OCI-M1 (cell line): ENCODE data around the gene HLTF.

Experiments used
- DNase-seq: peaks from one replicate; lab custom pipeline; 2025; lab: John Stamatoyannopoulos, UW

HLTF gene

DNA sequence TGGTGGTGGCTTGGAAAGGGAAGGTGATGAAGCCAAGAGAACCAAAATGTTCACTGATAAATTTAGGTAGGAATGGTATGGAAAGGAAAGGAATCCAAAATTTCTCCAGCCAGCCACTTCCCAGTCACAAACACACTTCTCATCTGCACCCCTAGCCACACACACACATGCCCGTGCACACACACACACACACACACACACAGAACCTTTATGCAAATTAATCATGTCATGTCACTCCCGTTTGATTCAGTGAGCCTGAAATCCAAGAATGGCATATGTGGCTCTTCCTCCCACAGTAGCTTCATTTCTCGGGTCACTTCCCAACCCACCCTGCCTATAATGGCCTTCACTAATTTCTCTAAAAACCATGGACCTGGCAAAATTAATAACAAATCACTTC lies 3.1 kb upstream of the HLTF start:
- no peak for DNase-seq

DNA sequence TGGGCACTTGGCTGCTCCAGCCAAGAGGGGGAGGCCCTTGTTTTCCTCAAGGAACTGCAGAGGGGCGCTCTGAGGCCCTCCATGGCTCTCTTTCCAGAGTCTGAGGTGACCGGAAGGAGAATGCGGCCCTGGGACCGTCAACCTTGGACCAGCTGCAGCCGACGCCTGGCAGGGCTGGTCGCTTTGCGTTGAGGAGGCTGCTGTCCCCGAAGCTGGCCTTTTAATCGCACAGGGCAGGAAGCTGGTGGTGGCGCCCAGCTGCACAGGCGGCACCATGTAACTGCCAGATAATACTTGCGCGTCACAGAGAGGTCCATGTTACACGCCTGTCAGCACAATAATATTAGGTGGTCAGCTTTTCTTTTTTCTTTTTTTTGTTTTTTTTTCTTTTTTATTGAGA lies 875 bp upstream of the HLTF start:
- DNase-seq = no peak

DNA sequence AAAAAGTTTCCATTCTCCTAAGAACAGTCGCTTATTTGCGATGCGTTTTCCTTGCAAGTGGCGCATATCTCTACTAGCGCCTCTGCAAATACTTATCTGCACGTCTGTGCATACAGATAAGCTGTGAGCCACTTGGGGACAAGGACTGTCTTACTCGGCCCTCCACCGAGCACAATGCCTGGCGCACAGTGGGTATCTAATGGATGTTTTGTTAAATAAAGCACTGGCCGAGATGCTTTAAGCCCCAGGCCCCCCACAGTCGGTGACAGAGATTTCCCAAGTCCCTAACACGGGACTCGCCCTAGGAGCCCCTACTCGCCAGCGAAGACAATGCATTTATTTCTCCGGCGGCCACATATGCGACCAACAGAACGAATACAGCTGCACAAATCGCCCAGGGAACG lies 503 bp downstream of the HLTF start:
- DNase-seq = peak; percentile 81

DNA sequence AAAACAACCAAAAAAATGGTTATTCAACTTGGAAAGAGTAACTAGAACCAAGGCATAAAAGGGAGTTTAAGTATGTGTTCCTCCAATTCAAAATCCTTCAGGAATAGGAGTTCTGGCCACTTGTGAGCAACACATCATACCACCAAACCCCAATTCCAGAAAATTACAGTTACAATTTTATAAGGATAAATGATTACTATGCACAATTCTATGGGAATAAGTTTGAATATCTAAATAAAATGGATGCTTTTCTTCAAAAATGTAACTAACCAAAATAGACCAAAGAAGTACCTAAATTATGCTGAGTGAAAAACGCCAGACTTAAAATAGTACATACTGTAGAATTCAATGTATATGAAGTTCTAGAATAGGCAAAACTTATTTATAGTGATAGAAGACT lies 4.6 kb downstream of the HLTF start:
- DNase-seq = no peak

DNA sequence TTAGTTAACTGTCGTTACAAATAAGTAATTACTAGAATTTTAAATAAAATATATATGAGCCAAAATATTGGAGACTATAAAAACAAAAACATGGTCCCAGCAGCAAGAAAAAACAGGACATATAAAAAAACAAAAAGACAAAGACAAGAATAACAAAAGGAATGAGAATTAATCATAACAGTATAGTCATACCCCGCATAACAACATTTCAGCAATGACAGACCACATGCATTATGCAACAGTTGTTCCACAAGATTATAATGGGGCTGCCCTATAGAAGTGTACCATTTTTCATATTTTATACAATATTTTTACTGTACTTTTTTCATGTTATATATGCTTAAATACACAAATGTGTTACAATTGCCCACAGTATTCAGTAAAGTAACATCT lies 5.6 kb downstream of the HLTF start:
- peak; percentile 16 for DNase-seq

DNA sequence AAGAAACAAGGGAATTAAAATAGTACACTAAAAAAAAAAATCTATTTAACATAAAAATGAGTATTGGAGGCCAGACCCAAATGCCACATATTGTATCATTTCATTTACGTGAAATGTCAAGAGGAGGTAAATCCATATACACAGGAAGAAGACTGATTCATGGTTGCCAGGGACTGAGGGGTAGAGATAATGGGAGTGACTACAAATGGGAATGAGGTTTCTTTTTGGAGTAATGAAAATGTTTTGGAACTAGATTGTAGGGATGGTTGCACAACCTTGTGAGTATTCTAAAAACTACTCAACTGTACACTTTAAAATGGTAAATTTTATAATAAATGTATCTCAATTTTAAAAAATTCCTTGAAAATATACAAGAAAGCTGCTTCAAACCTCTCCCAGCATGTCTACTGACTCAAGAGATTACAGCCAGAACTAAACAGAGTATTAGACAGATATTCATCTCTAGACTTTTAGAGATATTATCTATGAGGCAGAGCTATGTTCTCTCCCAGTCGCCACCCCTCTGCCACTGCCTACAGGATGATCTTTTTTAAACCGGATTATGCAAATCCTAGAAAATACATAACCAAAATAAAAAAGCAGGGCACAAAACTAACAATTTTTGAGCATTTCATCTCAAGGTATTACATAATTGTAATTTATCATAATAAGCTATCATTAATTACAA lies 6.2 kb downstream of the HLTF start:
- DNase-seq = no peak

DNA sequence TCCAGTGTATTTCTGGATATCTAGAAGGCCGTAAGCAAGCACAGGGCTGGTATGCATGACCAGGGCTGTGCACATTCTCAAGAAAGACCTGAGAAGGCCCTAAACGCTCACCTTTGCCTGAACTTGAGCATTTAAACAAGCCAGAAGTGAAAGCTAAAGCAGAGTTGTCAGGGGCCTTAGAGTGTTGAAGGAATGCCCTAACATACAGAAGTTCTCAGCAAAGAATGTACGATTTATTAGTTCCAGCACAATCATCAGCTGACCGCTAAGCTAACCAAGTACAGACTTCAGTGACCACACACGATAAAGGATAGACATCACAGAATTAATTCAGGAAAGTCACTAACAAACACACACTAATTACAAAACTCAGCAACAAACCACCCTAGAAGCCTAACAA lies 8.7 kb downstream of the HLTF start:
- DNase-seq = no peak

DNA sequence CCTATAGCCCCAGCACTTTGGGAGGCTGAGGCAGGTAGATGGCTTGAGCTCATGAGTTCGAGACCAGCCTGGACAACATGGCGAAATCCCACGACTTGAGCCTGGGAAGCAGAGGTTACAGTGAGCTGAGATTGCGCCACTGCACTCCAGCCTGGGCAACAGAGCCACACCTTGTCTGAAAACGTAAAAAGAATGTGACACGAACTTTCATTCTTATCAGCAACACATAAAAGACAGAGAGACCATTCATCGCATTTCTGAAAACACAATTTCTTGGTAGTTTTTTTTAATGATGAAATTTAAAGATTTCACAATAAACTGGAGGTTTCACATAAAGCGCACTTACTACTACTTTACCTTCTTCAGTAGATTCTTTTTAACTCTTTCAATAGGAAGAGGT lies 18.4 kb downstream of the HLTF start:
- DNase-seq = no peak

DNA sequence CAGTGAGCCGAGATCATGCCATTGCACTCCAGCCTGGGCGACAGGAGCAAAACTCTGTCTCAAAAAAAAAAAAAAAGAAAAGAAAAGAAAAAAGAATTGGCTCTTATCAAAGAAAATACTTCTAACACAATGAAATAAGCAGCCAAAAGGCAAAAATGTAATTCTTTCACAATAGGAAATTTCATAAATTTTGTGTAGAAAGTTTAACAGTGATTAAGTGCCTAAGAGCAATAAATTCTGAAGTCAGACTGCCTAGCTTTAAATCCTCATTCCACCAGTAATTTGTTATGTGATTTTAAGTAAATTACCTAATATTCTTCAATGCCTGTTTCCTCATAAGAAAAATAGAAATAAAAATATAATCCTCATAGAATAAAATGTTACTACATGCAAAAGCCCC lies 24.6 kb downstream of the HLTF start:
- DNase-seq = no peak

DNA sequence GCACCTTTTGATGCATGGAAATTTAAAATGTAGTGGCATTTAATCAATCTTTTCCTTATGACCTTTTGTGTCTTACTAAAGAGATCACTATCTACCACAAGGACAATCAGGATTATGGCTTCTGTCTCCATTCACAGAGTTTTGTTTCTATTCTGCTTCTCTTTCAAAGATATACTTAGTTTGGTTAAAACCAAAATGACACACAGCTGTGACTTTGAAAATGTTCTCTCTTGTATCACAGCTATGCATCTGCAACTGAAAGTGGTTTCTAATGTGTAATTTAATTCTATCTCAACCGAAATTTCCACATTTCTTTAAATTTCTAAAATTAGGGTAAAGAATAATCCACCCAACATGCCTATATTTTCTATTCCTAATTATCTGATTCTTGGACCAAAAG lies 27.7 kb downstream of the HLTF start:
- no peak for DNase-seq

DNA sequence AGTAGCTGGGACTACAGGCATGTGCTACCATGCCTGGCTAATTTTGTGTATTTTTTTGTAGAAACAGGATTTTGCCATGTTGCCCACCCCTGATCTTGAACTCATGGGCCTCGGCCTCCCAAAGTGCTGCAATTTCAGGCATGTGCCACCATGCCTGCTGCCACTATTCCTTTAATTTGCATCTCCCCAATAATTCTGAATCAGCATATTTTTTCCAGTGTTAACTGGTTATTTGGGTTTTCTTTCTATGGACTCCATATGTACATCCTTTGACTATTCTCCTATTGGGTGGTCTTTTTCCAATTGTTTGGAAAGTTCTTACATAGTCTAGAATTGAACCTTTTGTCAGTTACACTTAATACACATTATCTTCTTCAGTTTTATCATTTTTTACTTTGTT lies 28.1 kb downstream of the HLTF start:
- DNase-seq = no peak

DNA sequence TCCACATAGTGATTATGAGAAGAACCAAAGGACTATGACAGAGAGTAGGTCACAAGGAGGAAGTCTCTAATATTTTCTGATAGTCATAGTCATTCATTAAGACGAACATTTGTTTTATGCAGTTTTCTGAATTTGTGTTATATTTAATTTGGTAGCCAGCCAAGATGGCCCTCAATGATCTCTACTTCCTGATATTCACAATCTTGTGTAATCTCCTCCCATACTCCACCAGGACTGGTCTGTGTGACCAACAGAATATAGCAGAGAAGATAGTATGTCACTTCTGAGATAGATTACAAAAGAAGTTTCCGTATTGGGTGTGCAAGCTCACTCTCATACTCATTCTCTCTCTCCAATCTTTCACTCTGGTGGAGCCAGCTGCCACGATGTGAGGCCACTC lies 30.8 kb downstream of the HLTF start:
- DNase-seq = no peak

DNA sequence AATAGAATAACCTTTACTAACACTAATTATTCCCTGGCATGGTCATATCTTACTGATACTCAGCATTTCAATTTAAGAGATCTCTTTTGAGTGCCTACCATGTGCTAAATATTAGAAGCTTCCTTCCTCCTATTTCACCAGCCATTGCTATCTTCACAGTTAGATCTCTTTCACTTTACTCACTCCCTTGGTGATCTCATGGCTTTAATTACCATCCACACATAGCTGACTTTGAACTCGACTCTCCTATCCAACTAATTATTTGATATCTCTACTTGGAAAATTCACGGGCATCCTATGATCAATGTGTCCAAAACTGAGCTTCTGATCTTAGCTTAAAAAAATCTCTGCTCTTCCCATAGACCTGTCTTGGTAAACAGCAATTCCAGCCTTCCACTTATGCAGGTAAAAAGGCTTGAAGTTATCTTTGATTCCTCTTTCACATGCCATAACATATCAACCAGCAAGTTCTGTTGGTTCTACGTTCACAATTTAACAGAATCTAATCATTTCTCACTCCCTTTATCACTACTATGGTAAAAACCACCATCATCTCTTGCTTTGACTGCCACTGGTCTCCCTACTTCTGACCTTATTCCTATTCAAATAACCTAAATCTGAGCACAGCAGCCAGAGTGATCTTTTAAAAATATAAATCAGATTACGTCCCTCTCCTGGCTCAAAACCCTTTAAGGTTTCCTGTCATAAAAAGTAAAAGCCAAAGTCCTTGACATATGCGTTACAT lies 41.8 kb downstream of the HLTF start:
- peak; percentile 32 for DNase-seq

DNA sequence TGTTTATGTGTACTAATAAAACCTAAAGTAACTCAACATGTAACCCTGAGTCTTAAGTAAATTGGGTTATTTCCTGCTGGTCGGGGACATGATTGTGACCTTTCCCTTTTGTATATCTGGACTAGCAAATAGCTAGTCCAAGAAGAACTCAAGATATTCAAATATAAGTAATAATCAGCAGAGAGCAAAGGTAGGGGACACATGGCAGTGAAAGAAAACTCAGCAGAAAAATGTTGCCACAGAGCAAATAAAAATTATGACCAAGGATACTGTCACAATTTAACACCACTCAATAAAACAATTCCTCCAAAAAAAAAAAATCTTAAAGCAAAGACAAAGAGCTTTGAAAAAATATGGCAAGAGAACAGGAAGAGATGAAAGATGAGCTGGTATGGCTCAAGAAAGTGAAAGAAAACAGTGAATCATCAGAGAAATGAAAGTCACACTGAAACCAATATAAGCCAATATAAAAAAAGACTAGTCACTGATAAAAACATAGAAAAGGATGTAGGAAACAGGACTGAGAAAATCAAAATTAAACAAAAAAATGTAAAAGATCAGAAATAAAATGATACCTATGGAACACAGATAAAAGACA lies 43.4 kb downstream of the HLTF start:
- DNase-seq = peak; percentile 40

DNA sequence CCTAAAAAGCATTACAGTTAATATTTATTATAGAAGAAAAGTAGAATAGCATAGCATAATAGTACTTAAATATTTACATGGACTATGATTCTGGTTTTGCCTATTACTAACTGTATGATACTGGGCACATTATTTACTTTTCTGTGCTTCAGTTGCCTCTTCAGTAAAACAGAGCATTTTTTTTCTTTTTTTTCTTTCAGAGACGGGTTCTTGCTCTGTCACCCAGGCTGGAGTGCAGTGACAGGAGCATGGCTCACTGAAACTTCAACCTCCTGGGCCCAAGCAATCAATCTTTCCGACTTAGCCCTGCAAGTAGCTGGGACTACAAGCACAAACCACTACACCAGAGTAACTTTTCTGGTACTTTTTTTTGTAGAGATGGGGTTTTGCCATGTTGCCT lies 48.0 kb downstream of the HLTF start:
- no peak for DNase-seq

DNA sequence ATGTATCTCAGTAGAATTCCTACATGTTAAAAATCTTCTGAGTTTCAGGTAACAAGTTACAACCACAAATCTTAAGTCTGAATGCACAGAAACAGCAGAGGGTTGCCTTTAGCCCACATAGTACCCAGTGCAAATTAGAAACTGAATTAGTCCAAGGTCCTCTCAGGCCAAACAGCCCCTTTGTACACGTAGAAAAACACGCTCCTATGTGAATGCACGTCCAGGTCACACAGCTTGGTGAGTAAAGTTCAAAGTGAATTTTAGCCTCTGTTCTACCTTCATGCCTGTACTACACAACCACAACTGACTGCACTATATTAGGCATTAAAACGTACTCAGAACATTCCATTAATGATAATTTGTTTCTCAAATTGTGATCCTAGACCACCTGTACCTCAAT lies 48.6 kb downstream of the HLTF start:
- DNase-seq = no peak

DNA sequence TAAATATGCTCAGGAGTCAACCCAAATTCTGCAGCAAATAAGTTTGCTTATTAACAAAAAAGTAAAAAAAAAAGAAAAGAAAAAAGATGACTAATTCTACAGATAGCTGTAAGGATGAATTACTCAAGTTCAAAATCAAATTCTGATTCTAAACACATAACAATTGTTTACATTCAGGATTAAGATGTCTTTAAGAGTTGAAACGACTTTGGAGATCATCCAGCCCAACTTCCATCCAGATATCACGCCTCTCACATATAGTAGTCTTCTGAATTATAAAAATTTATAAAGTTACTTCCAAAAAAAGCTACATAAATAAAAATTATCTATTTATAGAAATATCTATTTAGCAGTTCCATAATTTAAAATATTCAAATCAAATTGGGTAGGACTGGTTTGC lies 55.2 kb downstream of the HLTF start:
- DNase-seq = no peak

DNA sequence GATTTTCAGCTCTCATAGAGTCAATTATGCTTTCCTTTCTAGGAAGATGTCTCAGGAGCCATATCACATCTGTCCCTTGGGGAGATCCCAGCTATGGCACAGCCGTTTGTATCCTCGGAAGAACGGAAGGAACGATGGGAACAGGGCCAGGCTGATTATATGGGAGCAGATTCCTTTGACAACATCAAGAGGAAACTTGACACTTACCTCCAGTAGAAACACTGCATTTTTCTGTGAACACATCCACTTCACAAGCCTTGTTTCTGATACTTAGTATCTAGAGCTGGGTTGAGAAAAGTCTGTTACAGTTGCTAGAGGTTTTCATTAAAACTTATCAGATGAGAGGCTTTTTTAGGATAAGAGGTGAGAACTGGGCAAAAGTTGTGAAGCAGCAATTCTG lies 59.6 kb downstream of the HLTF start:
- no peak for DNase-seq

DNA sequence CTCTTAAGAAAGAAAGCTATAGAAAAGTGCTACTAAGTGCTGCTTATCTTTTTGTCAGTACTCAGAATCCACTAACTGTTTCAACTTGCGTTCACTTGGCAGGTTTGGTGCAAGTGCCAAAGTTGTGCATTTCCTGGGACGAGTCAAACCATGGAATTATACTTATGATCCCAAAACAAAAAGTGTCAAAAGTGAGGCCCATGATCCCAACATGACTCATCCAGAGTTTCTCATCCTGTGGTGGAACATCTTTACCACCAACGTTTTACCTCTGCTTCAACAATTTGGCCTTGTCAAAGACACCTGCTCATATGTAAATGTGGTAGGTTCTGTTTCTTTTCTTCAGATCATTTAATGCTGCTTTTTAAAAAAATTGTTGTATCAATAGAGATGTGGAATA lies 62.4 kb downstream of the HLTF start:
- DNase-seq = no peak

DNA sequence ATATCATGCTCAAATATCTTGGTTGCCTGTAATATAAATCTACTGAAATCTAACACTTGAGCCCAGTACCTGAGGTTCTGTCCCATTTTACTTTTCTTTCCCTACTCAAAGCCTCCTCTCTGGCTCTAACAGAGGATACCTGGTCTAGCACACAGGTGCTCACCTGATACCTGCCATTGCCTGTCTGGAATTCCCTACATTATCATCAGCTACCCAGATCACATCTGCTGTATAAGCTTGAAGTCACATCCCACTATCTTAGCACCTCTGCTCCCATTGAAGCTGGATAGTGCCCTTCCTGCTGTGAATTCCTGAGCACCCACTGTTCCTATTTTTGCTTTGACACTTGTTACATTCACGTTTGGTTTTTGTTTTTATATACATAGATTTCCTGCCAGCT lies 64.5 kb downstream of the HLTF start:
- no peak for DNase-seq

DNA sequence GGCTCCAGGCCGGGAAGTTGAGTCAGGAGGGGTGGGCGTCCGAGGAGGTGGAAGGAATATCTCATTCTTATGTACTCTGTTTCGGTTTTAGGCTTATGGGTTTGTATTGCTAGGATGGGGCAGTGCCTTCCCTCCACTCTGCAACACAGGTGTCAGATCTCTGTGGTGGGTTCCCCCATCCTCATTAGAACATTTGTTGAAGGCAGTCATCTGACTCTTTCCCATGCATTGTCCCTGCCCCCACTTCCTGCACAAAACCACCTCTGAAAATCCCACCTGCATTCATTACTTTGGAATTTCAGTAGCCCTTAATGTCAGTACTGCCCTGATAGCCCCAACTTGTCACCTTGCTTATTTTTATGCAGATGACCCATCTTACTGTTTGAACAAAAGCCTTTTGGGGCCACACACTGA lies 65.5 kb downstream of the HLTF start:
- no peak for DNase-seq

DNA sequence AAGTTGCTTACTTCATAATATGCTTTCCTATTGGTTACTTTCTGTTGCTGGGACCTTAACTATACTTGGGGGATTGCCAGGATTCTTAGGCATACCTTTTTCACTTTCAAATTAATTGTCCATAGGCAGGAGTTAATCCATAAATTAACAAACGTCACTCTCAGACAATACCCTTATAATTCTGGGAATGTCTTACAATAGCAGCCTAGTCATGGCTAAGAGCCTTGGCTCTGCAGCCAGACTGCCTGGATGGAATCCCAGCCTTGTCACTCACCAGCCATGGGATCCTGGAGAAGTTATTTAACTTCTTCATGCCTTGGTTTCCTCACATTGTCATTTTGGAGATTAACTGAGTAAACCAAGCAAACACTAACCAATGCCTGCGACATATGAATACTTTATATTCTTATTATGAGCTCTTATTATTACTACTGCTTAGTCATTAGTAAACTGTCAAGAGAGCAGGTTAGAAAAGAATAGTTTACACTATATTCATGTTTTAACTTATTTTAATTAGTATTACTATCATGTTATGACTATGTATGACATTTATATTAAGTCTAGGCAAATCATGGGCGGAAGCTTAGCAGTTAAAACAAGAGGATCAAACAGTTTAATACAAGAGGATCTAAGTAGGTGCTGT lies 66.0 kb downstream of the HLTF start:
- no peak for DNase-seq

DNA sequence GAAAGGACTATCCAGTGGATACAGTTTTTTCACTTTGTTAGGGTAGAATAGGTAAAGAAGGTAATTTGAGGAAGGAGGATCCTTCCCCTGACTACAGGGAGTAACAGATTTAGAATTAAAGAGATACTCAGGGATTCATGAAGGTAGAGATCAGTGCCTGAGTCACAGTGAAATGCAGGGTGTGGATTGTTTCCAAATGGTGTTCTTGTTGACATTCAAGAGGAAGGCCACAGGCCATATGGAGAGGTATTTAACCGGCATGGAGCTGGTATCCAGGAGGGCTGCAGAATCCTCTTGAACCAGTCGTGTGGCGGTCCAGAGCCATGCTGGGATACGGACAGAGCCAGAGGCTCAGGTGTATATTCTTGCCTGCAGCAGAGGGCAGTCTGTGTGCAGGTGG lies 66.8 kb downstream of the HLTF start:
- DNase-seq = no peak
